GM12865 (cell line): ENCODE results near the gene CHSY1.

Experiments
- DNase-seq: peaks from one replicate; pipeline ENCODE4 v3.0.0; 2010; ENCODE audit warnings: low read depth
- H3K4me3 ChIP-seq: 2 replicates; pipeline ENCODE4 v1.5.1; 2011; ENCODE audit warnings: mild to moderate bottlenecking, low read depth, low read length, control low read depth
- TF ChIP-seq, protein P1 (sequence below): IDR thresholded peaks from 2 replicates; pipeline ENCODE4 v1.5.1; 2011; ENCODE audit warnings: low read length, control low read depth, low read depth, inconsistent platforms; ENCODE audit not compliant: insufficient read depth; ENCODE audit errors: missing control alignments

The CHSY1 gene

DNA sequence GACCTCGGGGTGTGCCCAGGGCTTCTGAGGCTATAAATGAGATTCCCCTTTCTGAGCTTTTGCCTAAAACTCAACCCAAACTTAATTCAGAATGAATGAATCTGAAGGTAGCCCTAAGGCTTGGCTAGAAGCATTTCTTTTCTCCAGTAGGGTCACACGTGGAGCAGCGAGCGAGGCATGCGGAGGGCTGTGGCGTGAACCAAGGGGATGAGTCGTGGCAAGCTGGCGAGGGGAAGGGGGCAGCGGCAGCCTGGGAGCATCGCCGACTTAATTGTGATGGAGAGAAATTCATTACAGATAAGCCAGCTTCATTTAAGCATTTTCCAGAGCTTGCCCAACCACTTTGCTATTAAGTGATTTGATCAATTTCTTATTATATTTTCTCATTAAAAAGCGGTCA, 79.9 kb downstream of the CHSY1 start:
- DNase-seq: no peak
- H3K4me3 ChIP-seq: no peak overlapping the region
- TF ChIP-seq, protein P1, sequence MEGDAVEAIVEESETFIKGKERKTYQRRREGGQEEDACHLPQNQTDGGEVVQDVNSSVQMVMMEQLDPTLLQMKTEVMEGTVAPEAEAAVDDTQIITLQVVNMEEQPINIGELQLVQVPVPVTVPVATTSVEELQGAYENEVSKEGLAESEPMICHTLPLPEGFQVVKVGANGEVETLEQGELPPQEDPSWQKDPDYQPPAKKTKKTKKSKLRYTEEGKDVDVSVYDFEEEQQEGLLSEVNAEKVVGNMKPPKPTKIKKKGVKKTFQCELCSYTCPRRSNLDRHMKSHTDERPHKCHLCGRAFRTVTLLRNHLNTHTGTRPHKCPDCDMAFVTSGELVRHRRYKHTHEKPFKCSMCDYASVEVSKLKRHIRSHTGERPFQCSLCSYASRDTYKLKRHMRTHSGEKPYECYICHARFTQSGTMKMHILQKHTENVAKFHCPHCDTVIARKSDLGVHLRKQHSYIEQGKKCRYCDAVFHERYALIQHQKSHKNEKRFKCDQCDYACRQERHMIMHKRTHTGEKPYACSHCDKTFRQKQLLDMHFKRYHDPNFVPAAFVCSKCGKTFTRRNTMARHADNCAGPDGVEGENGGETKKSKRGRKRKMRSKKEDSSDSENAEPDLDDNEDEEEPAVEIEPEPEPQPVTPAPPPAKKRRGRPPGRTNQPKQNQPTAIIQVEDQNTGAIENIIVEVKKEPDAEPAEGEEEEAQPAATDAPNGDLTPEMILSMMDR: no peak

DNA sequence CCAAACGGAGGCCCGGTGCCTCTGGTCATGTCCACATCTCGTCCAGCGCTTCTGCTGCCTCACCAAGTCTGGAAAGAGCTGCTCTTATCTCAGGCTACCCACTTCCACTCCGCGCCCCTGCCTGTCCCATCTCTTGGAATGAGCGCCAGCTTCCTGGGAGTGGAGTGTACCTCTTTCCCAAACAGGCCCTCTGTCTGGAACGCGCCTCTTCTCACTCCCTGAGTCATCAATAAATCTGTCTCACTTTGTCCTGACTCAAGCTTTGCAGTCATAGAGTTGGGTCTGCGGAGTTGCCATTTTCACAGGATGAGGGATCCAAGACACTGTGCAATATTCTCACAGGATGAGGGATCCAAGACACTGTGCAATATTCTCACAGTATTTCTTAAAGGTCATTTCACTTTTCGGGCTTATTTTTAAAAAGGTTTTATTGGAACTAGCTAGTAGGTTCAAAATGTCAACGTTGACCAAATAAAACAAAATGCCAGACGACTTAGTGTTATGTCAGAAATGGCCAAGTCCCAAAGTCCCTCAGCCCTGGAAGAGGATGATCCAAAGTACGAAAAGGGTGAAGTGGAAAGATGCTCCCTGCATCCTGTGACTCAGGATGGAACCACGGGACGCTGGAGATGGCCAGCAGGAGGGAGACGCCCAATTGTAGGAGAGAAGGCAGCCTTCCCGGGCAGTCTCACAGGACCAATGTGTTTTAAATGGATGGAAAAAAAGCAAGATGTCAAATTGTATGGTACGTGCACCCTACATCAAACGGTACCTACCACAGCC, 81.1 kb downstream of the CHSY1 start:
- TF ChIP-seq, protein P1: no peak
- H3K4me3 ChIP-seq: no peak overlapping the region
- DNase-seq: no peak

DNA sequence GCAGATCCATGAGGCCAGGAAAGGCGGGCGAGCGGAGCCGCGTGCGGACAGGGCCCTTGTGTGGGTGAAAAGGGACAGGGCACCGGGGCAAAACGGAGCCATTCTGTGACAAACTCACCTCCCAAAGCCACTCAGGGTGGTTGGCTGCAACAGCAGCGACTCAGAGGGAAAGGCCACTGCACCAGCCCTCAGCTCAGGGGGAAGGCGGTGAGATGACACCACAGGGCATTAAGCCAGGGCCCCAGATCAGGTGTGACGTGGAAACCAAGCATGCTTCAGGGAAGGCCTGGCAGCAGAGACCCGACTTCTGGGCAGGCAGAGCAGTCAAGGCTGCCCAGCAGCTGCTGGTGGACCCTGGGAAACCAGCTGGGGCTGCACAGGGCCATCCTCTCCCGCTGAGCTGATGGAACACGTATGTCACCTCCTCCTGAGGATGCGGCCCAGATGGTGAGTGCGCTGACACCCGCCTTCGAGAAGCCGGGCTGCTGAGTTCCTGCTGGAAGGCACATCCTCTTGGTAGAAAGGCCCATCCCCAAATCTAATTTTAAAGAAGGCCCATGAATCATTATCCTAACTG, 82.3 kb downstream of the CHSY1 start:
- TF ChIP-seq, protein P1: no peak
- H3K4me3 ChIP-seq: no peak overlapping the region
- no peak for DNase-seq

DNA sequence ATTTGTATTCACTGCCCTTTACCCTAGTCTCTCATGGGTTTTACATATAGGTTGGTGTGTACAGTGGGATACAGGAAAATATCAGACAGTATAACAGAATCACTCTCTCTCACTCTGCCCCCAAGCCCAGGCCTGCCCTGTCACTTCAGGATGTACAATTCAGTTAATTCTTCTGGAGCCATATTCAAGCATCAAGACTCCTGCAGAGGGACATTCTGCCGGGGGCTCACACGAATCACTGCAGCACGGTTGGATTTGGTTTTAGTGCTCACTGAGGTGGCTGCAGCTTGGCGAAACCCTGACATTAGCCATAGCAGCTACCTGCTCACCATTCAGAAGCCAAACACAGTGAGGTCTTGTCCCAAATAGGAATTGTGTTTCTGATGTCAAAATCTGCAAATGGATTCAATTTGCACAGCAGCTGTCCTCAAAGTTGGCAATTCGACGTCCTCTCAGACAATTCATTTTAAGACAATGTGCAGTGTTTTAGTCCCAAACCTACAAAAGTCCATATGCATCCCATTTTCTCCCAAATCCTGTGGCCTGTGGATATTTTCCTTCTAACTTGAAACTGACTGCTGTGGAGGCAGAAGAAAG, 82.9 kb downstream of the CHSY1 start:
- no peak for DNase-seq
- TF ChIP-seq, protein P1: no peak
- H3K4me3 ChIP-seq: no peak overlapping the region

DNA sequence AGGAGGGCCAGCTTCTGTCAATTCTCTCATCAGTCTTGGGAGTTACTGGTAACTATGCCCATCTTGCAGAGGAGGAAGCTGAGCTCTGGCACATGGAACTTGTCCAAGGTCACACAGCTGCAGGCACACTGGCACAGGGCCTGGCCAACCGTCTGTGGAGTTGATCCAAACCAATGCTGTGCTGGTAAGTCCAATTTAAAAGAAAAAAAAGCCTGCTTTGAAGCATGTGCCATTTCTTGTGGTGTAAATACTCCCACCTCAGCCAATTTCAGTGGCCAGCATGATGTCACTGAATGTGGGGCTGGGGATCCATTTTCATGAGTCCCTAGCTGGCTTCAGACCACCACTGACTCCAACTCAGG, 83.4 kb downstream of the CHSY1 start:
- no peak overlapping the region for H3K4me3 ChIP-seq
- TF ChIP-seq, protein P1: no peak

DNA sequence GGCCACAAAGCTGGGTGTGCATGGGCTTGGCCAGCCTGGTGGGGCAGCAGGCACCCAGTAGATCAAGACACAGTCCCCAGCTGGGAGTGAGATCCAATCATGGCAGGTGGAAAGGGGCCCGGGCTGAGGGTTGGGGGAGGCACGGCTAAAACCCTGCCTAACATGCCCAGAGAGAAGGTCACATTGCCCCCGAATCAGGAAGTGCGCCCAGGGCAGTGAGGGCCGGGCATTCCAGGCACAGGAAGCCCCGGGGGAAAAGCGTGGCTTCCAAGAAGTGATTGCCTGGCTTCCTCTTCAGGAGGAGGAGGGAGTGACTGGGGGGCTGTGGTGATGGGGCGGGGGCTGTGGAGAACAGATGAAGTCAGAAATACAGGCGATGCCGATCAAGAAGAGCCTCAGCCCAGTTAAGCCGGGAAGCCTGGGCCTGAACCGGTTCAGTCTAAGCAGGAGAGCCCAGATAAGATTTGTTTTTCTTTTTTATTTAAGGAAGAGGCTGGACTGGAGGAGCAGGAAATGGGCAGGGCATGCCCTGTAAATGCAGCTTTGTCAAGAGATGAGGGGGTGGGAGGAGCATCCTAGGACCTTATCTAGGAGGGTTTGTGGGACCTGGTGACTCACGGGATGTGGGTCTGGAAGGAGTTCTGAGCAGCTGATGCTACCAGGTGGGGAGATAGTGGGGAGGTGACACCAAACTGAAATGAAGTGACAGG, 83.9 kb downstream of the CHSY1 start:
- TF ChIP-seq, protein P1: no peak
- H3K4me3 ChIP-seq: no peak overlapping the region
- DNase-seq: peak; percentile 26

More for the DNA sequence above, 83.4 kb downstream of the CHSY1 start:
- DNase-seq: no peak
